Measurements from ENCODE around the gene ZNF536. TPM values are rescaled to one million over a fixed set of nuclear protein-coding genes. Genes with fewer than 3 reads are reported as not detected.

The ZNF536 gene
- total RNA-seq, 1 experiment from 2014 or later, result 0.05 TPM

DNA sequence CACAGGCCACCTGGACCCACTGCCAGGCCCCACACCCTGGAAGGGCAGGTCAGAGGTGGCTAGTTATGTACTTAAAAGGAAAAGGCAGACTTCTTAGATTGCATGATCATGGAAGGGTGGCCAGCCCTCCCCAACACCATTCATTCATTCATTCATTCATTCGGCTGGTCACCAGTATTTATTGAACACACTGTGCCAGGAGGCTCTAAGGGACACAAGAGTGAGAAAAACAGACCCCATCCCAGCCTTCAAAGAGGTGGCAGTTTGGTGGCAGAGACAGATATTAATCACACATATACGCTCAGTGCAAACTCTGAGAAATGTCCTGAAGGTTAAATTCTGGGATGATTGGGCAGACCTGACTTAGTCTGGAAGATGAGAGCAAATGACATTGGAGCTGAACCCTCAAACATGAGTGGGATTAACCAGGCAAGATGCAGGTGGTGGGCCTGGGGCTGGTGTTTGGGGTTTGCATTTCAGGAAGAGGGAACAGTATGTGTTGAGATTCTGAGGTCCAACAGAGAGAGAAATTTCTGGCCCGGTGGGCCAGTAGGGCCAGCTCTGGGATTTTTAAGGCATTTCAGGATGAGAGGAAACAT lies 147.5 kb downstream of the ZNF536 start:
- CTCF ChIA-PET, result no interaction called here
- no peak for DNase-seq (ENCODE audit: low read depth, low spot score)

DNA sequence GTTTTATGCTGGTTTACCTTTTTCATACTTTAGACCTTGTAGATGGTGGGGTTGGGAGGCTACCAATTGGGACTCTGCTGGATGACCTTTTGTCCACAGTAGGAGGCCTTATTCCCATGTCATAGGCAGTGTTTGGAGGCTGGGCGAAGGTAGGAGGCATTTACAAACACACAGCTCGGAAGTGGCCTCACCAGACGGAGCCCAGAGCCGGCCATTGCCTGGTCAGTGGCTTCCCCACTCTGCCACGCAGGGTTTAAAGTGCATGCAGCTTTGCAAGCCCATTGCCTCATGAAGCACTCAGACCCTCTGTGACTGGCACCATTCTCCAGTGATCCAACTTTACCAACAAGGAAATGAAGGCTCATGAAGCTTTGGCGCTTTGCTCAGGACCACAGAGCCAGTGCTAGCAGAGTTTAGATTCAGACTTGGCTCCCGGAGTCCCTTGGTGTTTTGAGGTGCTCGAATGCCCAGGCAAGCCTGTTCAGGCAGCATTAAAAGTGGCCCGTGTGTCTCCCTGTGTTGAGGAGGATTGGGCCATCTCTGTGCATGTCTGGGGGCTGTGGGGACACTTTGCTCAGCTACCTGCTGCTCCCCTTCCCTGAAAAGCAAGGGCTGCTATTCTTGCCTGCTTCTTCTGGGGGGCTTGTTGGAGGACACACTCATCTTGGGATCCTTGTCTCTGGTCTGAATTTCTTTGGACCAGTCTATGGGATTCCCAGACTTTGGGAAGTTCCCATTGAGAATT lies 148.7 kb downstream of the ZNF536 start:
- POLR2A ChIA-PET, result no interaction called here
- BruUV-seq (replicated peaks), result no TSS peak

More for the DNA sequence above, 147.5 kb downstream of the ZNF536 start:
- H3K4me1 ChIP-seq (ENCODE audit: control insufficient read depth, insufficient read depth, low read length), result no peaks in the 10 kb centered on the region
- POLR2A ChIA-PET, result no interaction called here
- TF ChIP-seq, protein P1, sequence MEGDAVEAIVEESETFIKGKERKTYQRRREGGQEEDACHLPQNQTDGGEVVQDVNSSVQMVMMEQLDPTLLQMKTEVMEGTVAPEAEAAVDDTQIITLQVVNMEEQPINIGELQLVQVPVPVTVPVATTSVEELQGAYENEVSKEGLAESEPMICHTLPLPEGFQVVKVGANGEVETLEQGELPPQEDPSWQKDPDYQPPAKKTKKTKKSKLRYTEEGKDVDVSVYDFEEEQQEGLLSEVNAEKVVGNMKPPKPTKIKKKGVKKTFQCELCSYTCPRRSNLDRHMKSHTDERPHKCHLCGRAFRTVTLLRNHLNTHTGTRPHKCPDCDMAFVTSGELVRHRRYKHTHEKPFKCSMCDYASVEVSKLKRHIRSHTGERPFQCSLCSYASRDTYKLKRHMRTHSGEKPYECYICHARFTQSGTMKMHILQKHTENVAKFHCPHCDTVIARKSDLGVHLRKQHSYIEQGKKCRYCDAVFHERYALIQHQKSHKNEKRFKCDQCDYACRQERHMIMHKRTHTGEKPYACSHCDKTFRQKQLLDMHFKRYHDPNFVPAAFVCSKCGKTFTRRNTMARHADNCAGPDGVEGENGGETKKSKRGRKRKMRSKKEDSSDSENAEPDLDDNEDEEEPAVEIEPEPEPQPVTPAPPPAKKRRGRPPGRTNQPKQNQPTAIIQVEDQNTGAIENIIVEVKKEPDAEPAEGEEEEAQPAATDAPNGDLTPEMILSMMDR (IDR thresholded peaks at IDR 0.05), result no peak
- TF ChIP-seq, protein P2, sequence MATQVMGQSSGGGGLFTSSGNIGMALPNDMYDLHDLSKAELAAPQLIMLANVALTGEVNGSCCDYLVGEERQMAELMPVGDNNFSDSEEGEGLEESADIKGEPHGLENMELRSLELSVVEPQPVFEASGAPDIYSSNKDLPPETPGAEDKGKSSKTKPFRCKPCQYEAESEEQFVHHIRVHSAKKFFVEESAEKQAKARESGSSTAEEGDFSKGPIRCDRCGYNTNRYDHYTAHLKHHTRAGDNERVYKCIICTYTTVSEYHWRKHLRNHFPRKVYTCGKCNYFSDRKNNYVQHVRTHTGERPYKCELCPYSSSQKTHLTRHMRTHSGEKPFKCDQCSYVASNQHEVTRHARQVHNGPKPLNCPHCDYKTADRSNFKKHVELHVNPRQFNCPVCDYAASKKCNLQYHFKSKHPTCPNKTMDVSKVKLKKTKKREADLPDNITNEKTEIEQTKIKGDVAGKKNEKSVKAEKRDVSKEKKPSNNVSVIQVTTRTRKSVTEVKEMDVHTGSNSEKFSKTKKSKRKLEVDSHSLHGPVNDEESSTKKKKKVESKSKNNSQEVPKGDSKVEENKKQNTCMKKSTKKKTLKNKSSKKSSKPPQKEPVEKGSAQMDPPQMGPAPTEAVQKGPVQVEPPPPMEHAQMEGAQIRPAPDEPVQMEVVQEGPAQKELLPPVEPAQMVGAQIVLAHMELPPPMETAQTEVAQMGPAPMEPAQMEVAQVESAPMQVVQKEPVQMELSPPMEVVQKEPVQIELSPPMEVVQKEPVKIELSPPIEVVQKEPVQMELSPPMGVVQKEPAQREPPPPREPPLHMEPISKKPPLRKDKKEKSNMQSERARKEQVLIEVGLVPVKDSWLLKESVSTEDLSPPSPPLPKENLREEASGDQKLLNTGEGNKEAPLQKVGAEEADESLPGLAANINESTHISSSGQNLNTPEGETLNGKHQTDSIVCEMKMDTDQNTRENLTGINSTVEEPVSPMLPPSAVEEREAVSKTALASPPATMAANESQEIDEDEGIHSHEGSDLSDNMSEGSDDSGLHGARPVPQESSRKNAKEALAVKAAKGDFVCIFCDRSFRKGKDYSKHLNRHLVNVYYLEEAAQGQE (IDR thresholded peaks at IDR 0.05; ENCODE audit: insufficient read depth in 1 of 2, low read depth in 2 of 2, low read length in 1 of 2), result no peak
- no peak for TF ChIP-seq TCF7L2 (IDR thresholded peaks at IDR 0.05; ENCODE audit: low read depth, low read length)
- TF ChIP-seq POLR2AphosphoS5 (IDR thresholded peaks at IDR 0.05; ENCODE audit: low read depth, low read length), result no peak
- TF ChIP-seq SIN3A (IDR thresholded peaks at IDR 0.05; ENCODE audit: borderline replicate concordance, insufficient read depth, low read depth, low read length), result no peak
- no TSS peak for BruUV-seq (replicated peaks)
- no peaks in the 10 kb centered on the region for H3K9me3 ChIP-seq (ENCODE audit: control insufficient read depth, insufficient read depth, low read depth, low read length)
- H3K36me3 ChIP-seq (ENCODE audit: control insufficient read depth, insufficient read depth, low read length), result no peaks in the 10 kb centered on the region
- peaks cover 8% of the 10 kb centered on the region for H3K27me3 ChIP-seq (ENCODE audit: control insufficient read depth, insufficient read depth, low read length)
- in situ Hi-C loops (cut with HindIII; ENCODE audit: low pct_unique_long_range_greater_than_20kb, low sequenced_read_pairs) (no loop called here), intact Hi-C loops (cut with micrococcal nuclease; ENCODE audit: unreplicated experiment) (no loop called here)
- no peak for ATAC-seq
- H3K4me3 ChIP-seq (ENCODE audit: low read depth in 2 of 2, low read length in 2 of 2), result no peak overlapping the region
- no peak overlapping the region for H3K27ac ChIP-seq (ENCODE audit: low read length)

More for the DNA sequence above, 148.7 kb downstream of the ZNF536 start:
- H3K36me3 ChIP-seq (ENCODE audit: control insufficient read depth, insufficient read depth, low read length), result no peaks in the 10 kb centered on the region
- H3K9me3 ChIP-seq (ENCODE audit: control insufficient read depth, insufficient read depth, low read depth, low read length), result no peaks in the 10 kb centered on the region
- TF ChIP-seq SIN3A (IDR thresholded peaks at IDR 0.05; ENCODE audit: borderline replicate concordance, insufficient read depth, low read depth, low read length), result no peak
- TF ChIP-seq, protein P1 (IDR thresholded peaks at IDR 0.05), result no peak
- TF ChIP-seq, protein P2 (IDR thresholded peaks at IDR 0.05; ENCODE audit: insufficient read depth in 1 of 2, low read depth in 2 of 2, low read length in 1 of 2), result no peak
- peaks cover 8% of the 10 kb centered on the region for H3K27me3 ChIP-seq (ENCODE audit: control insufficient read depth, insufficient read depth, low read length)
- no peaks in the 10 kb centered on the region for H3K4me1 ChIP-seq (ENCODE audit: control insufficient read depth, insufficient read depth, low read length)
- intact Hi-C loops (cut with micrococcal nuclease; ENCODE audit: unreplicated experiment), result no loop called here
- in situ Hi-C loops (cut with HindIII; ENCODE audit: low pct_unique_long_range_greater_than_20kb, low sequenced_read_pairs), result no loop called here
- H3K4me3 ChIP-seq (ENCODE audit: low read depth in 2 of 2, low read length in 2 of 2), result no peak overlapping the region
- DNase-seq (ENCODE audit: low read depth, low spot score) (no peak), ATAC-seq (no peak)
- CTCF ChIA-PET, result no interaction called here
- H3K27ac ChIP-seq (ENCODE audit: low read length), result no peak overlapping the region
